Right lobe of liver (tissue), 4 donors: Measurements from ENCODE around the gene NRIP3.

Experiments used
- CTCF ChIP-seq, 4 donors: fragments of 200-600 bp in 3 of 4; fragments of 450-650 bp in 1 of 4; IDR thresholded peaks; one replicate each; pipeline versions ENCODE4 v1.5.1 to v1.8.0; 2016 to 2022; ENCODE audit warnings: antibody characterized with exemption in 4 of 4, mild to moderate bottlenecking in 2 of 4
- POLR2A ChIP-seq: fragments of 450-650 bp; IDR thresholded peaks from one replicate; pipeline ENCODE4 v1.6.1; 2017; ENCODE audit warnings: antibody characterized with exemption, mild to moderate bottlenecking
- donor health status: DM: no; HTN: no; CAD: no.
- donor health status: DM: no; HTN: no; CAD: no.
- donor health status: DM: no; HTN: yes; CAD: no.

DNA sequence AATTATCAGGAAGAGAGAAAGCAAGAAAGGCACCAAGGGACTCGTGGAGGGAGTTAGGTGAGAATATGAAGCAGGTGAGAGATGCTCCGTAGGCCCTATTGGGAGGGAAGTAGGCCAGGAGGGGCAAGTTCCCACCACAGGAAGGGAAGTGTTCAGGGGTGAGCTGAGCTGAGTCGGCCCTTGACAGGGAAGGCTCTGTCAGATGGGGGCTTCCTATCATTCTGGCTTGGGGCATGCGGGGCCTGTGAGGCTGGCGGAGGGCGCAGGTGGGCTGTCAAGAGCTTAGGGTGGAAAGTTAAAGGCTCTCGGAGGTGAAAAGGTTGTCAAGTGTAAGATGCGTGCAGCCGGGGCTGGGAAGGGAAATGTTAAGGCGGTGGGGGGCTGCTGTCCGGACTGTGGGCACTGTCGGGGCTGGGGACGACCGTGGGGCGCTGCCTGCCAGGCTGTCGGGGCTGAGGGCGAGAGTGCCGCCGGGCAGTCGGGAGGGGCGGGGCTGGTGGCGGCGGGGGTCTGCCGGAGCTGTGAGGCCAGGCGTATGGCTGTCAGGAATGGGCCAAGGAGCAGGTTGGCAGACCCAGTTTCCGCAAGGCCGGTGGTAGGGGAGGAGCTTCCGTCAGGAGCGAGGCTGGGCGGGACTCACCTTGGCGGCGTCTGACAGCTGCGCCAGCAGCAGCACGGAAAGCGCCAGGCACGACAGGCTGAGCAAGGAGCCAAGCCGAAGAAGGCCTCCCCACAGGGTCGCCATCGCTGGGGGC, 40.1 kb downstream of the NRIP3 start:
- no peak for TF ChIP-seq POLR2A
- TF ChIP-seq CTCF (IDR thresholded peaks at IDR 0.05) = no peak
